MM.1S (cell line): ENCODE measurements around the gene DVL2.

Experiments used
- DNase-seq: peaks from one replicate; pipeline ENCODE4 v3.0.0-alpha.2; 2015
- H2AFZ ChIP-seq: fragments of 300-600 bp; sonication (generic); 2 replicates; pipeline ENCODE4 v1.6.0; 2016; ENCODE audit warnings: antibody characterized with exemption, low read length
- H3F3A ChIP-seq: fragments of 300-600 bp; sonication (generic); 2 replicates; pipeline ENCODE4 v1.6.1; 2016; ENCODE audit warnings: mild to moderate bottlenecking, antibody characterized with exemption, low read length, moderate library complexity, mixed read lengths; ENCODE audit not compliant: insufficient read depth
- H3K27ac ChIP-seq: fragments of 300-600 bp; sonication (generic); 2 replicates; pipeline ENCODE4 v1.5.1; 2016; ENCODE audit warnings: mild to moderate bottlenecking, low read length
- H3K27me3 ChIP-seq: fragments of 300-600 bp; sonication (generic); replicated peaks from 2 replicates; pipeline ENCODE4 v1.6.0; 2016; ENCODE audit warnings: low read length; ENCODE audit not compliant: insufficient read depth
- H3K36me3 ChIP-seq: fragments of 300-600 bp; sonication (generic); replicated peaks from 2 replicates; pipeline ENCODE4 v1.6.1; 2016; ENCODE audit warnings: mild to moderate bottlenecking, low read length, mixed read lengths; ENCODE audit not compliant: insufficient read depth
- H3K4me1 ChIP-seq: fragments of 300-600 bp; sonication (generic); 2 replicates; pipeline ENCODE4 v1.6.1; 2016; ENCODE audit warnings: low read length, mixed read lengths
- H3K4me2 ChIP-seq: fragments of 300-600 bp; sonication (generic); 2 replicates; pipeline ENCODE4 v1.6.0; 2016; ENCODE audit warnings: low read depth, low read length
- H3K4me3 ChIP-seq: fragments of 300-600 bp; sonication (generic); 2 replicates; pipeline ENCODE4 v1.5.1; 2016; ENCODE audit warnings: low read length, mixed read lengths
- H3K79me2 ChIP-seq: fragments of 300-600 bp; sonication (generic); 2 replicates; pipeline ENCODE4 v1.6.1; 2016; ENCODE audit warnings: mixed run types, low read length, mixed read lengths
- H3K9ac ChIP-seq: fragments of 300-600 bp; sonication (generic); 2 replicates; pipeline ENCODE4 v1.6.1; 2016; ENCODE audit warnings: low read length, mixed read lengths
- H3K9me2 ChIP-seq: fragments of 300-600 bp; sonication (generic); replicated peaks from 2 replicates; pipeline ENCODE4 v1.6.1; 2016; ENCODE audit warnings: mild to moderate bottlenecking, low read length, mixed read lengths; ENCODE audit not compliant: insufficient read depth
- H3K9me3 ChIP-seq: fragments of 300-600 bp; sonication (generic); replicated peaks from 2 replicates; pipeline ENCODE4 v1.6.1; 2016; ENCODE audit warnings: mild to moderate bottlenecking, low read length, mixed read lengths; ENCODE audit not compliant: insufficient read depth
- H4K20me1 ChIP-seq: fragments of 300-600 bp; sonication (generic); 2 replicates; pipeline ENCODE4 v1.6.1; 2016; ENCODE audit warnings: mild to moderate bottlenecking, low read length, moderate library complexity, mixed read lengths; ENCODE audit not compliant: insufficient read depth
- CTCF ChIP-seq: fragments of 300-600 bp; sonication (generic); IDR thresholded peaks from 2 replicates; pipeline ENCODE4 v1.5.1; 2016; ENCODE audit warnings: antibody characterized with exemption, low read length, mixed read lengths
- EZH2 ChIP-seq: fragments of 300-600 bp; sonication (generic); optimal IDR thresholded peaks from 2 replicates; pipeline ENCODE3; 2017; ENCODE audit warnings: low read depth, mild to moderate bottlenecking, antibody characterized with exemption, low read length, mixed read lengths
- EZH2phosphoT487 ChIP-seq: fragments of 300-600 bp; sonication (generic); IDR thresholded peaks from 2 replicates; pipeline ENCODE4 v1.6.1; 2018; ENCODE audit warnings: antibody characterized with exemption, low read length

The DVL2 gene

DNA sequence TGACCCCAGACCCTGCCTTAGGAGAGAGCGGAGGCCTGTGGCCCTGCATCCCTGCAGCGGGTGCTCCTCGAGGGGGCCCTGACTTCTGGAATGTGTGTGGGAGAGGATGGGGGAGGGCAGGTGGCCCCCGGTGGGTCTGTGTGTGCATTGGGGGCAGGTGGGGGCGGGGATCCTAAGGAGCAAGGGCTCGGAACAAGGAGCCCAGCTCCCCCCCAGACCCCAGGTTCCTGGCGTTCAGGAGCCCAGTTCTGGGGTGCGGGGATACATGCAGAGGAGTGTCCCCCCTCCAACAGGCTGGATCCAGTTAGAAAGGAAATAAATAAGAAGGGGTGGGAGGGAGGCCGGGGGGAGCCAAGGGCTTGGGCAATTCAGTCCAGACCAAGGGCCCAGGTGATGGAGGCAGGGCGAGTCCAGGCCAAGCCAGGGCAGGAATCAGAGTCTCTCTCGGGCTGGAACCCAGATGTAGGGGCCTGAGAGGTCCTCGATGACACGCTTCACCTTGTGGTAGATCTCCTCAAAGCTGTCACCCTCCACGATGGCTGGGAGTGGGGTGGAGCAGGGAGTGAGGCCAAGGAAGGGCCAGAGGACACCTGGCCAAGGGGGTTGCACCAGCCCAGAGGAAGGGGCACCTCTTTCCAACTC, 43.9 kb downstream of the DVL2 start:
- no peaks in the 10 kb centered on the region for H3K9me3 ChIP-seq
- H3K27me3 ChIP-seq = peaks cover 64% of the 10 kb centered on the region
- H3K4me2 ChIP-seq = no peak overlapping the region
- no peak for TF ChIP-seq EZH2
- H2AFZ ChIP-seq = no peak overlapping the region
- H3K9ac ChIP-seq = no peak overlapping the region
- H3K9me2 ChIP-seq = no peaks in the 10 kb centered on the region
- H3K4me3 ChIP-seq = no peak overlapping the region
- H3K79me2 ChIP-seq = no peaks in the 10 kb centered on the region
- H3K27ac ChIP-seq = no peak overlapping the region
- H3F3A ChIP-seq = no peaks in the 10 kb centered on the region
- H4K20me1 ChIP-seq = no peaks in the 10 kb centered on the region
- no peaks in the 10 kb centered on the region for H3K36me3 ChIP-seq
- DNase-seq = no peak
- H3K4me1 ChIP-seq = no peaks in the 10 kb centered on the region

DNA sequence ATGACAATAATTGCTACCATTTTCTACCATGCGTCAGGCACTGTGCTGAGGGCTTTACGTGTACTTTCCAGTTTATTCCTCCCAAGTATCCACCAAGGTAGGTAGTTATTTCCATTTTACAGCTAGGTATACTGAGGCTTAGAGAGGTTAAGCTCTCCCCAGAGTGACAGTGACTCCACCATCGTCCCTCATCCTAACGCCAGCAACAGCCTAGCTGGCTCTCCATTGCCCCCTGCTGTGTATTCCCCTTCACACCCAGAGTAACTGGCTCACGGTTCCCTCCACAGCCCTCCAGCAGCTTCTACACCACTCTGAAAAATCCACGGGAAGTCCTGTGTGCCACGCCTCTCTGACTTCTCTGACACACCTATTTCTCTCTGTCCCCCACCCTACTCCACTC, 48.1 kb downstream of the DVL2 start:
- no peak overlapping the region for H3K9ac ChIP-seq

GRCh38 chr17:7184647-7185046, 49.7 kb downstream of the DVL2 start:
- Histone ChIP-seq H3K36me3 (no peaks in the 10 kb centered on the region), H2AFZ (no peak overlapping the region), H3K9me3 (no peaks in the 10 kb centered on the region), H3K4me1 (no peaks in the 10 kb centered on the region), H3F3A (no peaks in the 10 kb centered on the region), H3K9ac (no peak overlapping the region), H3K9me2 (no peaks in the 10 kb centered on the region), H4K20me1 (no peaks in the 10 kb centered on the region), H3K4me2 (no peak overlapping the region), H3K4me3 (no peak overlapping the region), H3K27me3 (peaks cover 49% of the 10 kb centered on the region), H3K79me2 (no peaks in the 10 kb centered on the region), H3K27ac (no peak overlapping the region)
- no peak for DNase-seq
- no peak for TF ChIP-seq EZH2phosphoT487
- TF ChIP-seq EZH2 = no peak
- TF ChIP-seq CTCF = no peak

More for the DNA sequence above, 48.1 kb downstream of the DVL2 start:
- H3K4me1 ChIP-seq = no peaks in the 10 kb centered on the region
- no peaks in the 10 kb centered on the region for H4K20me1 ChIP-seq
- no peak overlapping the region for H2AFZ ChIP-seq
- no peak overlapping the region for H3K4me3 ChIP-seq
- no peaks in the 10 kb centered on the region for H3K9me3 ChIP-seq
- DNase-seq = no peak
- no peaks in the 10 kb centered on the region for H3K36me3 ChIP-seq
- no peaks in the 10 kb centered on the region for H3F3A ChIP-seq
- H3K27ac ChIP-seq = no peak overlapping the region
- no peak overlapping the region for H3K4me2 ChIP-seq
- peaks cover 41% of the 10 kb centered on the region for H3K27me3 ChIP-seq
- peak; percentile 21 for TF ChIP-seq CTCF
- no peak for TF ChIP-seq EZH2phosphoT487
- no peak for TF ChIP-seq EZH2
- no peaks in the 10 kb centered on the region for H3K79me2 ChIP-seq
- H3K9me2 ChIP-seq = no peaks in the 10 kb centered on the region

DNA sequence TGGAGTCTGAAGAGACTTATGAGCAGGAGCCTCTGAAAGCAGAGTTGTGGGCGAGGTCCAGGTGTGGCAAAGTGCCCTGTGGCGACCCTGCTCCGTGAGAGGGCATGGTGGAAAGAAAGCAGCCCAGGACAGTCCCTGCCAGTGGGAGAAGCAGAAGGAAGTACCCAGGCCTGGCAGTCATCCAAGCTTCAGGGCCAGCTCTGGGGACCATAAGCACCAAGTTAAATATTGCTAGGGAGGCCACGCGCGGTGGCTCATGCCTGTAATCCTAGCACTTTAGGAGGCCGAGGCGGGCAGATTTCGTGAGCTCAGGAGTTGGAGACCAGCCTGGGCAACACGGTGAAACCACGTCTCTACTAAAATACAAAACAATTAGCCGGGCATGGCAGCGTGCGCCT, 50.2 kb downstream of the DVL2 start:
- no peak for DNase-seq
- no peaks in the 10 kb centered on the region for H3K4me1 ChIP-seq
- no peak overlapping the region for H3K9ac ChIP-seq
- no peaks in the 10 kb centered on the region for H3K9me2 ChIP-seq
- no peaks in the 10 kb centered on the region for H3K9me3 ChIP-seq
- TF ChIP-seq EZH2 (no peak), EZH2phosphoT487 (no peak), CTCF (no peak)
- H3K79me2 ChIP-seq = no peaks in the 10 kb centered on the region
- no peak overlapping the region for H3K4me3 ChIP-seq
- H3K4me2 ChIP-seq = no peak overlapping the region
- no peaks in the 10 kb centered on the region for H3F3A ChIP-seq
- no peaks in the 10 kb centered on the region for H3K36me3 ChIP-seq
- H2AFZ ChIP-seq = no peak overlapping the region
- H4K20me1 ChIP-seq = no peaks in the 10 kb centered on the region
- peaks cover 54% of the 10 kb centered on the region for H3K27me3 ChIP-seq
- H3K27ac ChIP-seq = no peak overlapping the region
